Fibroblast of villous mesenchyme (primary cell): ENCODE data around the gene S100A16. TPM values are rescaled to one million over a fixed set of nuclear protein-coding genes. Genes with fewer than 3 reads are reported as not detected.
"Not testable (repeated sequence)": the region's sequence is repeated elsewhere in the genome, so short reads cannot be mapped to it uniquely, and the experiment has no call there.

Experiments
- DNase-seq: peaks from one replicate; pipeline ENCODE4 v3.0.0-alpha.2; 2010; ENCODE audit warnings: low read depth
- H3K4me3 ChIP-seq: 2 replicates; pipeline ENCODE4 v1.5.1; 2011; ENCODE audit warnings: low read depth, mild to moderate bottlenecking, low read length
- total RNA-seq: library from RNA; depleted of rRNA; stranded (reverse); fragments of >200 nt; gene quantifications from 2 replicates; pipeline ENCODE4 v1.2.3, GENCODE V29; 2012
- TF ChIP-seq, protein P1 (sequence below): IDR thresholded peaks from 2 replicates; pipeline ENCODE4 v1.5.1; 2012; ENCODE audit warnings: low read depth, mild to moderate bottlenecking, low read length; ENCODE audit not compliant: insufficient read depth

S100A16 gene
- total RNA-seq, 1 donor = 206 TPM

DNA sequence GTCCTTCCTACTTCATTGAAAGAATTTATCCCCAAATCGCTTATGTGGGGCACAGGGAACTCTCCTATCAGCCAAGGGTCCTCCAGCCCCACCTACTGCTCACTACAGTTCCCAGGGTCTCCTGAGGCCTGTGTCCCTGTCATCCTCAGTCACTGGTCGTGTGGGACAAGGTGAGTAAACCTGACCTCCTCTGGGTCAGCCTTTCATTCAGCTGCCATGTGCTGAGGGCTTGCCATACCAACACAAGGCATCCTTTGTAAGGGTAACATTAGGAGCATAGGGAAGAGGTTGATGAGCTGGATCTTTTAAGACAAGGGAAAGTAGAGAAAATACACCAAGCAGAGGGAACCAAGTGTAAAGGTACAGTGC lies 34.4 kb upstream of the S100A16 start:
- DNase-seq = no peak
- H3K4me3 ChIP-seq = no peak overlapping the region
- TF ChIP-seq, protein P1, sequence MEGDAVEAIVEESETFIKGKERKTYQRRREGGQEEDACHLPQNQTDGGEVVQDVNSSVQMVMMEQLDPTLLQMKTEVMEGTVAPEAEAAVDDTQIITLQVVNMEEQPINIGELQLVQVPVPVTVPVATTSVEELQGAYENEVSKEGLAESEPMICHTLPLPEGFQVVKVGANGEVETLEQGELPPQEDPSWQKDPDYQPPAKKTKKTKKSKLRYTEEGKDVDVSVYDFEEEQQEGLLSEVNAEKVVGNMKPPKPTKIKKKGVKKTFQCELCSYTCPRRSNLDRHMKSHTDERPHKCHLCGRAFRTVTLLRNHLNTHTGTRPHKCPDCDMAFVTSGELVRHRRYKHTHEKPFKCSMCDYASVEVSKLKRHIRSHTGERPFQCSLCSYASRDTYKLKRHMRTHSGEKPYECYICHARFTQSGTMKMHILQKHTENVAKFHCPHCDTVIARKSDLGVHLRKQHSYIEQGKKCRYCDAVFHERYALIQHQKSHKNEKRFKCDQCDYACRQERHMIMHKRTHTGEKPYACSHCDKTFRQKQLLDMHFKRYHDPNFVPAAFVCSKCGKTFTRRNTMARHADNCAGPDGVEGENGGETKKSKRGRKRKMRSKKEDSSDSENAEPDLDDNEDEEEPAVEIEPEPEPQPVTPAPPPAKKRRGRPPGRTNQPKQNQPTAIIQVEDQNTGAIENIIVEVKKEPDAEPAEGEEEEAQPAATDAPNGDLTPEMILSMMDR = no peak

DNA sequence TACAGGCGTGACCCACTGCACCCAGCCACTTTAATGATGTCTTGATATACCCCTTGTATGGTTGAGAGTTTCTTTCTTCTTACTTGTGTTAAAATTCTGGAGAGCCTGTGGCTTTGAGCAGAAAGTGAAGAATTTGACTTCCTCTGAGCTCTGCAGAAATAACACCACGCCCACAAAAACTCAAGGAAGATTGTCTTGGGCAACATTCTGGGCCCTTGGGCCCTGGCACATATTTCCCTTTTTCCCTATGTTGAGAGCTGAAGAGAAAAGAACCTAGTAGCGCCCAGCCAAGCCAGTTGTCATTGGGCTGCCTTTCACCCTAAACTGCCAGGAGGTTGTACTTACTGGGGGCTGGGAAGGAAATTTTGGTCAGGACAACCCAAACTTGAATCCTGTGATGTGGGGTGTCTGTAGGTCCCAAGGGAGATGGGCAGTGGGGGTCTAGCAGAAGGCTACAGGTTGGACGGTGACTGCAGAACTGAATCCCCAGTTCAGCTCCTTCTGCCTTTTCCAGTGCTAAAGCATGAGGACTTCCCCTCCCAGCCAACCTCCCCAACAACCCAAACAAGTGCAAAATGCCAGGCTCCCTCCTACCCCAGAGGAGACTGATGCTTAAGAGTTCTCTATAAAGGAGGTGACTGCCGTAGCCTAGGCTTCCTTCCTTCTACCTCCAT lies 33.9 kb upstream of the S100A16 start:
- no peak for DNase-seq
- H3K4me3 ChIP-seq = no peak overlapping the region
- TF ChIP-seq, protein P1 = no peak

DNA sequence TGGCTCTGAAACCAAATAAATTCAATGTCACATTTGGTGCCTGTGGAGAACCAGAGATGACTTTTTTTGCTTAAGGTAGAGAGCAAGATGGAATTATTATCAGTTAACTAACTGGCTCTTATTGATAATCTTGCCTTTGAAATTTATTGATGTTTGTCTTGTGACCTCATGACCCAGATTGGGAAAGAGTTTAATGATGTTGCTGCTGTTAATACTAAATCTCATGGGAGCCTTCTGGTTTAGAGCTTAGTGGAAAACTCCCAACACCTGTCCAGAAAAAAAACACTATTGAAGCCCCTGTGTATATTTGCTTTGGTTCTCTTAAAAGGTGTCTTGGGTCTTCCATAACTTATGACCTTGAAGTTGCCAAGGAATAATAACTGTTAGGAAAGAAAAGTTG lies 30.9 kb upstream of the S100A16 start:
- DNase-seq = no peak
- TF ChIP-seq, protein P1 = no peak

DNA sequence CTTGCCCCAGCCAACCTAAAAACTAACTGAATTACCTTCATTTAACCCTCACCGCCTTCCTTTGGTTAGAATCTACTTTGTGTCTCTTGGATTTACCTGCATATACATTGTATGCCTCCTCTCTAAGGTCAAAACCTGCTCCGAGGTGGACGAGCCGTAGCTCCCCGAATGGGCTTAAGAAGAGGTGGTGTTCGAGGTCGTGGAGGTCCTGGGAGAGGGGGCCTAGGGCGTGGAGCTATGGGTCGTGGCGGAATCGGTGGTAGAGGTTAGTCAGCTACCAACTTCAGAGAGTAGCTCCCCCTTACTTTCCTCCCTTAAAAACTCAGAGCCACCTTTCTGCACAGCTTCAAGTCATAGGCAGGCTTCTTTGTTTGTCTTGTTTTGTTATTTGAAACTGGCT lies 30.2 kb upstream of the S100A16 start:
- H3K4me3 ChIP-seq = no peak overlapping the region
- TF ChIP-seq, protein P1 = no peak
- no peak for DNase-seq

More for the DNA sequence above, 30.9 kb upstream of the S100A16 start:
- H3K4me3 ChIP-seq = no peak overlapping the region

DNA sequence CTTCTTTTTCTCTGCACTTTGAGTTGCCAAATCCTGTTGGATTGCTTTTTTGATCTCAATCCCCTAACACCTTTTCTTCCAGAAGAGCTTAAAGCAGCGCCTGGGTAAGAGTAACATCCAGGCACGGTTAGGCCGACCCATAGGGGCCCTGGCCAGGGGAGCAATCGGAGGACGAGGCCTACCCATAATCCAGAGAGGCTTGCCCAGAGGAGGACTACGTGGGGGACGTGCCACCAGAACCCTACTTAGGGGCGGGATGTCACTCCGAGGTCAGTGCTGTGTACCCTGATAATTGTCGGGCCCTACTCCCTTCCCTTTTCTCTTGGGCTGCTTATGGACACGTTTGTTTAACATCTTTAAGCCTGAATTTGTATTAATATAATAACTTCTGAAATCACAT lies 29.2 kb upstream of the S100A16 start:
- TF ChIP-seq, protein P1 = no peak
- H3K4me3 ChIP-seq = no peak overlapping the region
- no peak for DNase-seq

DNA sequence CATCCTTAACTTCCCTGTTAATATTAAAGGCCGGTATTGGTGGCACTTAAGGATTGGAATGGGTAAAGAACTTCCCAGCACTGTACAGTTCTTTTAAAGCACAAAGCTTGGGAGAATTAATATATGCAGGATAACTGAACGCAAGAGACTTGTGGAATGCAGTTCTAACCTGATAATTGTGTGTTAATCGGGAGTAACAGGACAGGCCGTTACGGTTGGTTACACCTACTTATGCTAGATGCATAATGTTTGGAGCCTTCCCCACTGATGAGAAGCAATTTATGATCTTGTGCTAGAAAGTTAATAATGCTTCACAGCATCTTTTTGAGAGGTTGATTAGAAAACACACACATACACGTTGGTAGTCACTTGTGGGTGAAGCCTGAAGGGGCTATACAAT lies 27.9 kb upstream of the S100A16 start:
- H3K4me3 ChIP-seq = no peak overlapping the region
- TF ChIP-seq, protein P1 = no peak
- DNase-seq = no peak

DNA sequence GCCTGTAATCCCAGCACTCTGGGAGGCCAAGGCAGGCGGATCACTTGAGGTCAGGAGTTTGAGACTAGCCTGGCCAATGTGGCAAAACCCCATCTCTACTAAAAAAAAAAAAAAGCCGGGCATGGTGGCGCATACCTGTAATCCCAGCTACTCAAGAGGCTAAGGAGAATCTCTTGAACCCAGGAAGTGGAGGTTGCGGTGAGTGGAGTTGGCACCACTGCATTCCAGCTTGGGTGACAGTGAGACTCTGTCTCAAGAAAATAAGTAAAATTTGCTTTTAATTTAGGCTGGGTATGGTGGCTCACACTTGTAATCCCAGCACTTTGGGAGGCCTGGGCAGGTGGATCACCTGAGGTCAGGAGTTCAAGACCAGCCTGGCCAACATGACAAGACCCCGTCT lies 27.3 kb upstream of the S100A16 start:
- H3K4me3 ChIP-seq, DNase-seq: not testable (repeated sequence)
